Stimulated activated CD8-positive, alpha-beta memory T cell treated with anti-CD3 and anti-CD28 coated beads, Interleukin-12 subunit alpha, Interleukin-12 subunit beta, amount 100 ng/mL, for 24 hours (primary cell): ENCODE data around the gene FMNL3.
"Not testable (repeated sequence)": the region's sequence is repeated elsewhere in the genome, so short reads cannot be mapped to it uniquely, and the experiment has no call there.

Experiments used
- DNase-seq: peaks from one replicate; pipeline ENCODE4 v3.0.0-alpha.2; 2020; ENCODE audit errors: extremely low read depth

Gene FMNL3

DNA sequence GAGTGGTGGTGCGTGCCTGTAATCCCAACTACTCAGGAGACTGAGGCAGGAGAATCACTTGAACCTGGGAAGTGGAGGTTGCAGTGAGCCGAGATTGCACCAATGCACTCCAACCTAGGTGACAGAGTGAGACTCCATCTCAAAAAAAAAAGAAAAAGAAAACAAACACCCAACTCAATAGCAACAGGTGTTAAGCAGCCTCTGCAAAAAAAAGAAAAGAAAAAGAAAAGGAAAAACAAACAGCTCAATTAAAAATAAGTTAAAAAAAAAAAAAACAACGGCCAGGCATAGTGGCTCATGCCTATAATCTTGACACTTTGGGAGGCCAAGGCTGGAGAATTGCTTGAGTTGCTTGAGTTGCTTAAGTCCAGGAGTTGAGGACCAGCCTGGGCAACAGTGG lies 10.6 kb upstream of the FMNL3 start:
- not testable (repeated sequence) for DNase-seq

DNA sequence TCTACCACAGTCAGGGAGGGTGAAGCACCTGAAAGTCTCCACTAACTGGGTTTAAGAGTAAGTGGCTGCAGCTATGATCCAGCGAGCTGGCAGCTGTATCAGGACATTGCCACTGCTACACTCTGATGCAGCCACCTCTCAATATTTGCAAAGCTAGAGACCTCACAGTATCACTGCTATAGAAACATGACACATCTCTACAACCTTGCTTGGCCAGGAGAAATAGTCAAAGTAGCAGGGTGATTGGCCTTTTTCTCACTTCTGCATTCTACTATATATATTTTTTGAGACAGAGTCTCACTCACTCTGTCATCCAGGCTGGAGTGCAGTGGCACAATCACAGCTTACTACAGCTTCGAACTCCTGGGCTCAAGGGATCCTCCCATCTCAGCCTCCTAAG lies 9.3 kb upstream of the FMNL3 start:
- no peak for DNase-seq

DNA sequence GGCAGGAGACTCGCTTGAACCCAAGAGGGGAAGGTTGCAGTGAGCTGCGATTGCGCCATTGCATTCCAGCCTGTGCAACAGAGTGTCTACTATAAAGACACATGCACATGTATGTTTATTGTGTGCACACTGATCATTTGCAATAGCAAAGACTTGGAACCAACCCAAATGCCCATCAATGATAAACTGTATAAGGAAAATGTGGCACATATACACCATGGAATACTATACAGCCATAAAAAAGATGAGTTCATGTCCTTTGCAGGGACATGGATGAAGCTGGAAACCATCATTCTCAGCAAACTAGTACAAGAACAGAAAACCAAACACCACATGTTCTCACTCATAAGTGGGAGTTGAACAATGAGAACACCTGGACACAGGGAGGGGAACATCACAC lies 6.7 kb upstream of the FMNL3 start:
- not testable (repeated sequence) for DNase-seq

DNA sequence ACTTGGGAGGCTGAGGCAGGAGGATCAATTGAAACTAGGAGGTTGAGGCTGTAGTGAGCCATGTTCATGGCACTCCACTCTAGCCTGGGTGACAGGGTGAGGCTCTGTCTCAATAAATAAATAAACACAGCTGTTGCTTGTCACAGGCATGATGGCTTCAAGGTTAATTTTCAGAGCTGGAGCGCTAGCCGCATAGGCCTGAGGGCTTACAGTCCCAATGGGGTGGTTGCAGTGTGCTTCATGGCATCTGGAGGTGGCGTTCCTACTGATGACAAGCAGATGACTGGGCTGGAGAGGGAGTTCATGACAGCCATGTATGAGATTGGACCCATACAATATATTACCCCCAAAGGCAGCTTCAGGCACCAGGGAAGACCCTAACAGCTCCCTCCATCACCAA lies 1.6 kb upstream of the FMNL3 start:
- no peak for DNase-seq

DNA sequence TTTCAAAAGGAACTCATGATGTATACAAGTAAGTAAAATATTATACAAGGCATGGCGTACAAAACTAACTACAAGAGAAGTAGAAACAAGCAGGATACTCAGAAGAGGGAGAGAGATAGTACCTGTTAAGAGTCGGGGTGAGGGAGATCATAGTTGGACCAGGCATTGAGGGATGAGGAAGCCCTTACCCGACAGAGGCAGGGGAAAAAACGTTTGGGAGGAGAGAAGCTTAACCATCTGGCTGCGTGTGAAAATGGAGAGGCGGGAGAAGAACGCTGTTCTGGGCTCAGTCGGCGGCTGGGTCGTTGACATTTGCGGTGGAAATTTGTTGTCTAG lies 575 bp upstream of the FMNL3 start:
- no peak for DNase-seq

DNA sequence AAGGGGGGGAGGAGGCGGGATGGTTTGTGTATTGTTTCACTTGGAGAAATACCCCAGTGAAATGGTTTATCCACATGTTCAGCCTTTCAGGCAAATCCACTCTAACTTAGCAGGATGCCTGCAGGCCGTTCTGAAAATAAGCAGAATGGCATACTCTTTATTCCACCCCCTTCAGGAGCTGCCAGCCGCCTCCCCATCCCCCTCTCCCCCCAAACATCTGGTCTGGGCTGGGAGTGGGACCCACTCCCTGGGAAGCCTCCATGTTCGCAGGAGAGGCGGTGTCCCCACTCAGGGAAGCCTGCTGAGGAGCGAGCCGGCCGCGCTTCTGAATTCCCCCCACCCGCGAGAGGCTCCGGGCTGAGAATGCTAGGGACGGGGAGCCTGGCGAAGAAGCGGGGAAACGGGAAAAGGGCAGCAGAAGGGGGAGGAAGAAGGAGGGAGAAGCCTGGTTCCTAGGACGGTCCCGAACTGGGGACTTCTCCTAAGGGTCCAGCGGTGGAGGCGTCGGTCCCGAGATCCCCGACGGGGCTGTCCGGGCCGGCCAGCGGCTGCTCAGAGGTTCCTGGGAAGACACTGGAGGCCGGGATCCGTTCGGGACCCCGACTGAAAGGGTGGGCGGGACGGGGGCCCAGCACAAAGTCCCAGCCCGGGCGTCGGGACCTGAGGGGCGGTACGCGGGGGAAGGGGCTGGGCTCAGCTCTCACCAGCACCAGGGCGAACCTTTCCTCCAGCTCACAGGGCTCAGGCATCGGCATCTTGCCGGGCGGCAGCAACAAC lies 666 bp downstream of the FMNL3 start:
- no peak for DNase-seq

DNA sequence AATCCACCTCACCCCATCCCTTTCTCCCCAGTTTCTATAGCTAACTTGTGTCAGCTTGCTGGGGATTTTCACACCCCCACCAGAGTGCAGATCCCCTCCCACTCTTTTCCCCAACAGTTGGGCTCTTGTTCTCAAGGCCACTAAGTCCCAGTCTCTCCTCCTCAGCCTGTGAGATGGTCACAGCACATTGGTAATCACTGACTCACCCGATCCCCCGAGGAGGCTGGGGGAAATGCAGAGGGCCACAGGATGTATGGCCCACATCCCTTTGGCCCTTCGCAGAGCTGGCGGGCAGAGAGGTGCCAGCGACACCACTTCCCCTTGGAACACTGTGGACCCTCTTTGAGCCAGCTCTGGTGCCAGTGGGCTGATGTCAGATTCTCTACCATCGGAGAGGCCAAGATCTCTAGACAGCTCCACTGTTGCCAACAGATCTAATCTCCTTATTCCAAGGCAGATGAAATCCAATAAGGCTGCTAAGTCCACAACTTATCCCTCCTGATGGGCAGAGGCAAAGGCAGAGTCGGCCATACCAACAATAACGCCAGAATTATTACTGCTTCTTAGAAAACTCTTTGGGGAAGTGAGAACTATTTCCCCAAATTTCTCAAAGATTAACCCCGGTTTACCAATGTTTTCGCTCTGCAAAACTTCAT lies 1.6 kb downstream of the FMNL3 start:
- no peak for DNase-seq

DNA sequence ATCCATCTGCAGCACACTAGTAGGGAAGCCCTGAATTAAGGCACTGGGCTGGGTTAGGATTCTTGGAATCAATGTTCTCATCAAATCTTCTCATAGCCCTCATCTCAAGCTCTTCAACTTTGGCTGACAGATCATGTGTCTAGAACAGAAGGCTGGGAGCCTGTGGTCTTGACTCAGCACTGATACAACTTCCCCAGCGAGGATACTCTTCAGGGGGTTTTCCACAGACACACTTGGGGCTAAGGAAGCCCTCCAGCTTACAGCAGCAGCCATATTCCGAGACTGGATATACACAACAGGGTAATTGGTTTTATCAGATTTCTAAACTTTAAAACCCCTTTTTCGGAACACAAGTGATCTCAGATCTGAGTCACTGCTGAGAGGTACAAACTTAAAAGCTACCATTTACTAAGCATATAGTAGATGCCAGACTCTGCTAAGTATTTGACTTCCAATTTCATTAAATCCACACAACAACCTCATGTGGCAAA lies 3.5 kb downstream of the FMNL3 start:
- peak; percentile 47 for DNase-seq

DNA sequence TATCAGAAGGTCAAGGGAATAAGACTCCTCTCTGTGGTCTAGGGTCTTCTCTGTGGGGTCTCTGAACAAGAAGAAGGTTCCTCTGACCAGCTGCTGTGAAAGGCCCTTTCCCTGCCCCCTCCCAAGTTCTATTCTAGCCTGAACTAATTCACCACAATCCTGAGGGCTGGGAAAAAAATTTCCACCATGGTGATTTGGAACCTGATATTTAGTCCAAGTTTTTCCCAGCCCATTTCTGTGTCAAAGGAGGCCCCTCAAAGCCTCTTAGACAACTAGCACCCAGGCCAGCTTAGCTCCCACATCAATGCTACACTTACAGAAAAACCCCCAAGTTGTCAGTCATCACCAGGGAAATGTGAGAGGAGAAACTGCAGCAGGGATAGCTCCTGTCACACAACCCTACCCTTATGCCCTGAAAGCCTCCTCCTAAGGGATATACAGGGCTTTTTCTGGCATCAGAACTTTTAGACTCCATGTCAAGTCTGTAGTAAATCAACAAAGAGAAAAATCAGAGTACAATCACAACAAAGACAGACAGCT lies 4.5 kb downstream of the FMNL3 start:
- DNase-seq = no peak

DNA sequence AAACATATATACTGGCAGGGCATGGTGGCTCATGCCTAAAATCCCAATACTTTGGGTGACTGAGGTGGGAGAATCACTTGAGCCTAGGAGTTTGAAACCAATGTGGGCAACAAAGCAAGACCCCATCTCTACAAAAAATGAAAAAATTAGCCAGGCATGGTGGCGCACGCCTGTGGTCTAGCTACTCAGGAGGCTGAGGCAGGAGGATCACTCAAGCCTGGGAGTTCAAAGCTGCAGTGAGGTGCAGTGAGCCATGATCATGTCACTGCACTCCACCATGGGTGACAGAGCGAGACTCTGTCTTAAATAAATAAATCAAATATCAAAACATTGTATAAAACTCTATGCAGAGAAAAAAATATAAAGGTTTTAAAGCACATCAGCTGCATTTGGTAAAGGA lies 5.2 kb downstream of the FMNL3 start:
- no peak for DNase-seq

DNA sequence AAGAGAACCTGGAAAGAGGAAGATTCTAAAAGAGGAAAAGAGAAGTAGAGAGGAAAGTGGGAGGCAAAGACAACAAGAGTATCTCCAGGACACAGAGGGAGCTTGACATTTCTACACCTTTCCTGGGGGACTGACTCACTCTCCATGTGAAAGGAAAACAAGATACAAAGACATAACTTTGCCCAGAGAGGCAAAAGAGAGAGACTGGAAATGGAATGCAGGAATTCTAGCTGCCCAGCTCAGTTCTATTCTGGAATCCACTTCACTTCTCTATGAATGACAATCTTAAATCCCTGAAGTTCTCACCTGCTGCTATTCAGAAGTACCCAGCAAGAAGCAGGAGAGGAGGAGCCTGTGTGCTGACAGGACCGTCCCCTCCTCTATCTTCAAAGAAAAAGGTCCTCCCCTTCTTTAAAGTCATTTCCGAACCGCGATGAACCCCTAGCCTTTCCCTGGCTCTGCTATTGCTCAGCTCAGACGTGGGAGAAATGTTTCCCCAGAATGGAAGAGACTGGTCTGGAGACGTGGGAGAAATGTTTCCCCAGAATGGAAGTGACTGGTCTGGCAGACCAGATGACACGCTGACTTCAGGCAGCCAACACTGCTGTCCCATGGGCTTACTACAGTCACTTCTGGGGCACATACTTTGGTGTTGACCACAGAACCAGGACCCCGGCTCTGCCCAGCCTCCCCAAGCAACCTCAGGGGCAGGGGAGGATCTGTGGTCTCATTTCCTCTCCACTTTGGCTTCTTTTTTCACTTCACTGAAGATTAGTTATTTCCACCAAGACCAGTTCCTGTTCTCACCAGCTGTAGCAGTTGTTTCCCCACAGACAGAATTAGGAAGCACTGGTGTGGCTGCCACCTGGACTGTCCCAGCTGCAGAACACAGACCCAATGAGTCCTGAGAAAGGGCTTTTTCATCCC lies 8.3 kb downstream of the FMNL3 start:
- DNase-seq = no peak

DNA sequence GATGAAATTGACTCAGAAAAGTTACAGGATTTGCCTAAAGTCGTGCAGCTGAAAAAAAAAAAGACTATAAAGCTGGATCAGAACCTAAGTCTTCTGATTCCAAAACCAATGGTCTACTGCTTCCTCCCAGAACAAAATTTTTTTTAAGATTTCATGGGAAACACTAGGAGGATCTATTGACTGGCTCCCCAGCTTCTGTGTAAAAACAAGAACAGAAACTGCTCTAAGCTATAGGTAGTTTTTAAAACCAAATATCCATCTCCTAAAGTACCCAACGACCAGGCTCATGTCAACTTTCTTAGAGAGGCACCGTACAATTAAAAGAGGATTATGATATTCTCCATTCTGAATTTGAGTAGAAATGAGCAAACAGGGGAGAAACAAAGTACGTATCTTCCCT lies 9.4 kb downstream of the FMNL3 start:
- DNase-seq = no peak

DNA sequence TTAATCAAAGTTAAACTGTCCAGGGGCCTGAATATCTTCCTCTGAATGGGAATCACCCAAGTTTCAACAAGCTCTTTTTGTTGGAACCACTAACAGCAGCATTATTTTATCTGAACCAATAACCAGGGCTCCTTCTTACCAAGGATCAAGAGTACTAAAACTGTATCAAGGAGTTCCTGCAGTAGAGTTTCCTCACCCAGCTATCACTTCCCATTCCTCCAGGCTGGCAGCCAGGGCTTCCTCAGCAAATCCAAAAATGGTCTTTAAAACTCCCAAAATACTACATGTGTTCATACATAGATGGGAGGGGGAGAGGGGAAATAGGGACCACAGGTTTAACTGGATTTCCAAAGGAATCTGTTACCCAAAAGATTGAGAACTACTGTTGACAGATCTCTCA lies 10.5 kb downstream of the FMNL3 start:
- DNase-seq = no peak

DNA sequence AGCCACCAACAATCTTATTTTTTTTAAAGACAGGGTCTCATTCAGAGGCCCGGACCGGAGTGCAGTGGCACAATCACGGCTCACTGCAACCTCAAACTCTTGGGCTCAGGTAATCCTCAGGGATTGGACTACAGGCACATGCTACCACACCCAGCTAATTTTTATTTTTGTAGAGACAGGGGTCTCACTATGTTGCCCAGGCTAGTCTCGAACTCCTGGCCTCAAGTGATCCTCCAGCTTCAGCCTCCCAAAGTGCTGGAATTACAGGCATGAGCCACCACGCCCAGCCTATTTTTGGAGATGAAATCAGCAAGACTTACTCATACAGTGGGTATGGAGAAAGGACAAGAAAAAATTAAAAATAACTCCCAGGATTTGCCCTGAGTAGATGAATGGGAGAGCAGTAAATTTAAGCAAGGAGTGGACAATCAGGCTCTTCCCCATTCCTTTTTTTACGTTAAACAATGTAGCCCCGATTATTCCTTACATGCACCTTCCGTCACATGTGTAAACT lies 13.2 kb downstream of the FMNL3 start:
- no peak for DNase-seq

DNA sequence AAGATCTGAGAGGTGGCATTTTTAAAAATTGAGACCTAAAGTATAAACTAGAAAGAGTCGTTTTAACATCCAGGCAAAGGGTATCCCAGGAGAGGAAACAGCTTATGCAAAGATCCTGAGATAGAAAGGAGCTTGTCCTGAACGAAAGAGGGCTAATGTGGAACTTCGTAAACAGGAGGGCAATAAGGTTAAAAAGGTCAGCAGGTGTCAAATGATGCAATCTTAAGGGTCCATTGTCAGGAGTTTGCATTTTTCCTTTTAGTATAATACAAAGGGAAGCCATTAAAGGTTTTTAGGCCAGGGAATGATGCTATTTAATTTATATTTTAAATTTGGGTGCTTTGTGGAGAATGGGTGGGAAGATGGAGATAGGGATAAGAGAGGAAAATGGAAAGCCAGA lies 14.4 kb downstream of the FMNL3 start:
- no peak for DNase-seq

DNA sequence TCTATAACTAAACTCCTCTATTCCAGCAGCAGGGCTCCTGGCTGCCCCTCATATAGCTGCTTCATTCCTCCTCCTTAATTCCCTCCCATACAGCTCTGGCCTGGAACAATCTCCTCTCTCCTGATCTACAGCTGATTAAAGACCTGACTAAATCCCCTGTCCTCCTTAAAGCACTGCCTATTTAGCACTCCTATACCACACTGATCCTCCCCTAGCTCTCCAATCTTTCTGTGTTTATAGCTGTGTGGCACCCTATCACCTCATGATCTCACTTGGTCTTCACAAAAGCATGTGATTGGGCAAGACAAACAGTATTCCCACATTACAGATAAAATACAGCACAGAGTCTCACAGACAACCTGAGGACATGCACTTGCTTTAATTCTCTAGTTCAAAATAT lies 17.4 kb downstream of the FMNL3 start:
- no peak for DNase-seq

DNA sequence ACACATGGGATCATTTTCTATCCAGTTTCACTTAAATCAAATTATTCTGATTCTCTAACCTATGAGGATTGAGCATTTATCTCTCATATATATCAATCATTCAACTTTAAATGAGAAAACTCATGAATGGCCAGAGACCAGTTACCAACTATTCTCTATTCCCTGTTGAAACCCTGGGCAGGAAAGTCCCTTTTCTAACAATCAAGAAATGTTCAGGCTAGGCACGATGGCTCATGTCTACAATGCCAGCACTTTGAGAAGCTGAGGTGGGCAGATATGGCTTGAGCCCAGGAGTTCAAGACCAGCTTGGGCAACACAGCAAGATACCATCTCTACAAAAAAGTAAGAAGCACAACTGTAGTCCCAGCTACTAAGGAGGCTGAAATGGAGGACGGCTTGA lies 18.0 kb downstream of the FMNL3 start:
- no peak for DNase-seq

DNA sequence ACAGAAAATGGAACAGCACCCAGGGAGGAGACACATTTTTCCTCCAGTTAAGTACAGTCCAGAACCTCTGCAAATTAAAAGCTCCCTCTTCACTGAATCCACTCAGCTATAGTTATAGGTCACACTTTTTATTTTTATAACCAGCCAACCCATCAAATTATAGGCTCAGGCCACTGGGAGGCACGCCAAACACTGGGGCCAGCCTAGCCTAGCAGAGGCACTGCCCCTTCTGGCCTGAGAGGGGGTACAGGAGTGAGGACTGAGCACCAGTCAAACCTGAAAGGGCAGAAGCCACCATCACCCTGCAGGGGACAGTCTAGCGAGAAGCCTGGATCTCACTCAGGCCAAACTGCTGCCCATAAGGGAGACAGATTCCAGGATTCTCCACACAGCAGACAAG lies 19.3 kb downstream of the FMNL3 start:
- no peak for DNase-seq

DNA sequence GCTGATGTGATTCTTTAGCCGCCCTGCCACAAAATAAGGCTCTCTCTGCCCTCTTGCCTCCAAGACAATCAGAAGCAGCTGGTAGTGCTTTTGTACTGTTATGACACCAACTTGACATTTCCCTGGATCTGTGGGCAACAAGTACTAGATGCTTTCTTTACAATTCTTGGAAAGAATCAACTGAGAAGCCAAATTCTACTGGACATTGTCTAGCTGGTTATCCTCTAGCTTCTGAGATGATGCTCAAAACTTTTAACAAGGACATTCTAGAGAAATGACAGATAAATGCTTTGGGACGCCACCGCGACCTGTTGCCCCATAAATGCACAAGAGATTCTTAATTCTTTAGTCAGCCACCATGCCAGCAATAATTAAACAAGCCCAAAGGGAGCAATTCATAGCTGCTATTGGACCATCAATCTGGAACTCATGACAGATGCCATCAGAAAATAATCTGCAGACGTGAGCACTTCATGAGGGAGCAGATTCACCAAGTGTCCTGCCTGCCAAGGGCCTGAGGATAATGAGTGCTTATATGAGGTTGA lies 22.8 kb downstream of the FMNL3 start:
- DNase-seq = no peak

DNA sequence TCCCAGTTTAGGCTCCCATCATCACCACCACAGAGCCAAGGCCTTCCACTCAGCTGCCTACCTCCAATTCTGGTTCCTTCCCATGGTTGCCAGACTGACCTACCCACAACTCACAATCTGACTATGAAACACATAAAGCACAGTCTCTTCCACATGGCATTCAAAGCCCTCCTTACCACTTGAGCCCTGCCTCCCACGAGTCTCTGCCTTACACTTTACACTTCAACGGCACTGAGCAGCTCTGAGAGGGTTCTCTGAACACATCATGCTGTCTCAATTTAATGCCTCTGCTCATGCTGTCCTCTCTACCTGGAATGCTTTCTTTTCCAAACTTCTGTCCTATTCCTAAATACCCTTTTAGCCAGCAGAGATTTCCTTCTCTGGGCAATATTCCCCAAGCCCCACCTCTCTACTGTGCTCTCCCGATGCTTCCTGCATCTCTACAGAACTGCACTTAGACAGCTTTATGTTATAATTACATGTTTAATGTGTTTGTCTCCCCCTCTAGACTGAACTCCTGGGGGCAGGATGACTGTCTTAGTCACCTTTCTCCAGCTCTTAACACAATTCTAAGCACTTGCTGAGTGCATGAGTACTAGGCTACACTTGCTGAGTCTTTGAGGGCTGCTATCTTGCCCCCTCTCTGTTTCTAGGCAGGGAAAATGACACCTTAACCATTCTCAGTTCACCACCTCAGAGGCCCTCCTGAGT lies 23.5 kb downstream of the FMNL3 start:
- DNase-seq = no peak

DNA sequence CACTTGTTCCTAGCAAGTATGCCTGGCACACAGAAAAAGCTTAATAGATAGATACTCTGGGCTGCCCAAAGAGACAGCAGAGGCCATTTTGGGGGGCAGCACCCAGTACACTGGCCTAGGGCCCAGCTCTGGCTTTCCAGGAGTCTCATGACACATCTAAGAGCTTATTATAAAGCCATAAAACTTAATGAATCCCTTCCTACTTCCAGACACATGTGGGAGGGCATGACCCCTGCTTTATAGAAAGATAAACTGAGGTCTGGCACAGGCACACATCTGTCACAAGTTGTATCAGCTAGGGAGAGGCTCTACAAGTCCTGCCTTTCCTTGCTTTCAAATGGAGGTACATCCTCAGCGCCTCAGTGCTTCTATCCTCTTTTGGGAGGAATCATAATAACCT lies 27.1 kb downstream of the FMNL3 start:
- DNase-seq = no peak
